GM19467 (cell line): Measurements from ENCODE around the gene CYP27B1.

Source experiments
- ATAC-seq: cut with Tn5 transposase; IDR thresholded peaks from one replicate; pipeline ENCODE4 v1.9.1; 2021; ENCODE audit warnings: mild to moderate bottlenecking, moderate library complexity; ENCODE audit not compliant: unreplicated experiment

CYP27B1 gene

DNA sequence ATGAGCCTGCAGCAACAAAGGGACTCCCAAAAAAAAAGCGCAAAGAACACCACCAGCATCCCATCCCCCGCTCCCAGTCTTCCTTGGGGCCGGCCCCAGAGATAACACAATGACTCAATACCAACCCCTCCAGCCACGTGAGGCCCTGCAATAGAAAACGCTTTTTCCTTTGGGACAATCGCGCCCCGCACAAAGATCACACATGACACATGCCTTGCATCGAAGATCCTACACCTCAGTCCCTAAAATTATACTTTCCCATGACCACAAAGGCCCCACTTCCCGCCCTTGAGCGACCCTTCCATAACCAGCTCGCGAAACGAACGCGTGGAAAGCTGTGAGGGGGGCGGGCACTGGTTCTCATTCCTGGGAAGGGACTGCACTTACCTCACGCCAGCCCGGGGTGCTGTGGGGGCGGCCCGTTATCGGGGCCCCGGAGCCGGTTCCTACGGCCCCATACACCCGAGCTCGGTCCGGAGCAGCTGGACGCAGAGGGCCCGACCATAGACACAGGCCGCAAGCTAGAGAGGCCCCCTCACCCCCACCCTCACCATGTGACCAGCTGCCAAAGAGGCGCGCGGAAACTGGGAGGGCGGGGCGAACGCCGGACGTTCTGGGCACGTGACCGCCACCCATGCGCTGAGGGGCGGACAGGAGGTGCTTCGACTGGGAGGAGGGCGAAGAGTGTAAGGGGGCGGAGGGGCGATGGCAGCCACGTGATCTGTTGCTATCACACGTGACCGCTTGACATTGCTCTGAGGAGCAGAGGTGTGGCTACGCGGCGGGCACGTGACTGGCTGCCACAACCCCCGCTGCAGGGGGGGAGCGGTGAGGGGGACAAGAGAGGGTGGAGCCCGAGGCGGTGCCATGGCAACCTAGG is 14.8 kb downstream of the CYP27B1 start, which contains the start of gene CDK4:
TSS of gene CDK4 (minus strand) at position 523 of the 880 bp plus-strand sequence. CDS start 593 bp downstream, outside the sequence.
- ATAC-seq = peak; percentile 70

- no peak for ATAC-seq
These were observed 15.5 kb downstream of the CYP27B1 start for GRCh38 chr12:57751432-57751787.

DNA sequence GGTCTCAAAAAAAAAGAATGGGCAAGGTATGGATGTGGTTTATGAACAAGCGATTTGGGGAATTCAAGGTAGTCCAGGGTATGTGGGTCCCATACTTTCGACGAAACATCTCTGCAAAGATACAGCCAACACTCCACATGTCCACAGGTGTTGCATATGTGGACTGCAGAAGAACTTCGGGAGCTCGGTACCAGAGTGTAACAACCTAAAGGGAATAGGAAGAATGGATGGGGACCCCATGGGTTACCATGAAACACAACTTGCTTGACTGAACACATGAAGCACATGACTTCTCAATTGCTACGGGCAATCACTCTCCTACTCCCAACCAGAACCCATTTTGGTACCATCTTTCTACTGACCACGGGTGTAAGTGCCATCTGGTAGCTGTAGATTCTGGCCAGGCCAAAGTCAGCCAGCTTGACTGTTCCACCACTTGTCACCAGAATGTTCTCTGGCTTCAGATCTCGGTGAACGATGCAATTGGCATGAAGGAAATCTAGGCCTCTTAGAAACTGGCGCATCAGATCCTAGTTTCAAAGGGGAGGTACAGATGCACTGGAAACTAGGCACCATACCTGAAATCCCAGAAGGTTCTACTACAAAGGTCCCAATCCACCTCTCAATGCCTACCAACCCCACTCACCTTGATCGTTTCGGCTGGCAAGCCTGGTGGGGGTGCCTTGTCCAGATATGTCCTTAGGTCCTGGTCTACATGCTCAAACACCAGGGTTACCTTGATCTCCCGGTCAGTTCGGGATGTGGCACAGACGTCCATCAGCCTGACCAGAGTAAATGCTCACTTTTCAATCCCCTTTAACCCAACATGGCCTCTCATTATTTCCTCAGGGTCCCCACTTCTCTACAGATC is 16.1 kb downstream of the CYP27B1 start:
- no peak for ATAC-seq

GRCh38 chr12:57749061-57749460 is 17.8 kb downstream of the CYP27B1 start:
- ATAC-seq = no peak

DNA sequence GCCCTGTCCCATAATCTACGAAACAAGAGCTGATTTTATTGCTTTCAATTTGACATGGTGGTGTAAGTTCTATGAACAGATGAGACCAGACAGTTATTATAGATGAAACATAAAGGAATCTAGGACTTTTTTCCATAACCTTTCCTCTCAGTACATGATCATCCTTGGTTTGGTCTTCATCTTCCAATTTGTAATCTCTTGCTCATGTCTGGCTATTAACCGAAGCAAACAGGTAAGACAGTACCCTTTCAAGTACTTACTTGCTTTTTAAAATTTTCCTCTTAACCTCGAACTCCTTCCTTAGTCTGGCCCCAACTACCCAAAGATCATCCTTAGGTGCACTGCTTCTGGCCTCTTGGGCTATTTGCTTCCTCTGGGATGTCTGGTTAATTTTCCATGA is 20.9 kb downstream of the CYP27B1 start:
- no peak for ATAC-seq

- no peak for ATAC-seq
These were observed 21.4 kb downstream of the CYP27B1 start for GRCh38 chr12:57745485-57745881.

DNA sequence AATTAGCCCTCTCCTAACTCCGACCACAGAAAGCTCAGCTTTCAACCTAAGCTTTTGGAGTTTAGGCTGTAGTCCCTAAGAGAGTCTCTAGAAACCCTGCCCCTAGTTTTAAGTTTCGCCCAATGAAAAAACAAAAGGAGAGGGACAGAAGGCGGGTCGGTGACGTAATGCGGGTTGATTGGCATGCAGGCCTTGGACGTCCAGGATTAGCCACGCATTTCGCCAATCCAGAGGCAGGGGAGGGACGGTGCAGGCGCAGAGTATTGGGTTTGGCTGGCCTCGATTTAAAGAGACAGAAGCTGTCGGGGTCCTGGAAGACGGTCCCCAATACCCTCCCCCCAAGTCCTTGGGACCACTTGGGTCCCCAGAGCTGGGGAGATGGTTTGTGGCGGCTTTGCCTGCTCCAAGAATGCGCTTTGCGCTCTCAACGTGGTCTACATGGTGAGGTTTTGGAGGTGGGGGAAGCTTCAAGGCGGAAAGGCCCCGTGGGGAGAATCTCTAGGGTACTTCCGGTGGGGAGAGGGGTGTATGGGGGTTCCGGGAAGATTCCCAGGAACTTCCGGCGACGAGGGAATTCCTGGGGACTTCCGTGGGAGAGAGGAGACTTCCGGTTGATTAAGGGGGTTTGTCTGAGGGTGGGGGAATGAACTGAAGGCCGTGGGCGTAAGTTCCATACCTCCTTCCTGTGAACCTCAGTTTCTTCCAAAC is 21.9 kb downstream of the CYP27B1 start, which contains the start of gene TSPAN31:
TSS of gene TSPAN31 (plus strand) at position 263 of the 708 bp plus-strand sequence. CDS start at position 379, 116 bp downstream.
- peak; percentile 72 for ATAC-seq

GRCh38 chr12:57744194-57744776 is 22.6 kb downstream of the CYP27B1 start:
- peak; percentile 16 for ATAC-seq

- no peak for ATAC-seq
These were observed 23.1 kb downstream of the CYP27B1 start for GRCh38 chr12:57743769-57744168.

GRCh38 chr12:57741844-57742738 is 24.8 kb downstream of the CYP27B1 start:
- peak; percentile 46 for ATAC-seq

- no peak for ATAC-seq
These were observed 25.5 kb downstream of the CYP27B1 start for GRCh38 chr12:57741413-57741789.

DNA sequence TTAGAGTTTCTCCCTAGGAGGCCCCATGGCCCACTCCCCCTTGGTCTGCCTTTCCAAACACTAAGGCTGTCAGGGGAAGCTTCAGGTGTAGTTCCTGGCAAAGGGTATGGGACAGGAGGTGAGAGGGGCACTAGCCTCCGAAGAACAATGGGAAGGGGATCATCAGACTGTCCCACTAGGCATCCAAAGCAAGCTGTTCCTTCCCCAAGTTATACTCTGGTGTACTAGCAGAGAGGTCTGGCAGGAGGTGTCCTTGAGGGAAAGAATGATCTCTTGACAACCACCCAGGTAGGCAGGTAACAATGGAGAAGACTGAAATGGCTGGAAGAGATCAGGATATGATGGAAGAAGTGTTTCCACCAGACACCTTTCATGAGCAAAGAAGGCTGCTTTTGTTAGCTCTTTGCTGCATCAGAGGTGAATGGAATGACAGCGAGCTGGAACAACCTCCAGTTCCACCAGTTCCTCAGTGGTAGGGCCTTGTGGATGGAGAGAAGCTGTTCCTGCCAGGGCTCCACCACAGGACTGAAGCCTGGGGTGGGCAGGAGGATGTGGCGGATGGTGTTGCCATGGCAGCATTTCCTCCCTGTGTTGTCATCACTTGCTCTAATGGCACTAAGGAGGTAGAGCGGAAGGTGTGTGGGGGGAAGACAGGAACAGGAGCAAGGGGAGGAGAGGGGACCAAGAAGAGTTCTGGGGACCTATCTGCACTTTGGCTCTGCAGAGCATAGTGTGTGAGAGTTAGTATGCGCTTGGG is 26.0 kb downstream of the CYP27B1 start:
- peak; percentile 47 for ATAC-seq

- ATAC-seq = no peak
These were observed 26.9 kb downstream of the CYP27B1 start for GRCh38 chr12:57739914-57740538.

GRCh38 chr12:57739387-57739786 is 27.5 kb downstream of the CYP27B1 start:
- no peak for ATAC-seq

DNA sequence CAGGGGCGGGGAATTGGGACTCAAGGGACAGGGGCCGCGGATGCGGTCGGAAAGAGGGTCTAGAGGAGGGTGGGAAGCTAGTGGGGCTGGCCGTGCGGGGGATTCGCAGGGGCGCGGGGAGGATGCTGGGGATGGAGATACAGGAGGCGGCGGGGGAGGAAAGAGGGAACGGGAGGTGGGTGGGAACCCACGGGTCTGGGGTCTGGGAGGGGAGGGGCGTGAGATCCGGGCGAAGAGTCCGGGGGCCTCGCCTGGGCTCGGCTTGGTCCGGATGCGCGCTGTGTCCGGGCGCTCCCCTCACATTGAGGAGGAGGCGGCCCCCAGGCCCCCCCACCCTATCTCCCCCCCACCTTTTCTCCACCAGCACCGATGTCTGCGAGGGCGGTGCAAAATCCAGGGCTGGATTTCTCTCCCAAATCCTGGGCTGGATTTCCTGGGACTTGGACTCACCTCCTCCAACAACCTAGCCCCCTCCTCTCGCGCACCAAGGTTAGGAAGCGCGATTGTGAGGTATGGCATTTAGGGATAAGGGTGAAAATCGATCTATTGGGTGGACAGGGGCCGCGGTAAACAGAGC is 28.1 kb downstream of the CYP27B1 start, which contains the start of gene AGAP2:
TSS of gene AGAP2 (minus strand) at position 82 of the 577 bp plus-strand sequence. CDS start 496 bp downstream, outside the sequence.
- no peak for ATAC-seq

- ATAC-seq = no peak
These were observed 29.1 kb downstream of the CYP27B1 start for GRCh38 chr12:57737467-57738460.
